GM06990 (cell line): ENCODE measurements around the gene CHAT.

Experiments used
- DNase-seq: peaks from one replicate; pipeline ENCODE4 v3.0.0-alpha.2; 2011; ENCODE audit not compliant: insufficient read length; ENCODE audit errors: extremely low read depth
- H3K27me3 ChIP-seq: replicated peaks from 2 replicates; pipeline ENCODE4 v1.6.0; 2011; ENCODE audit warnings: low read length; ENCODE audit not compliant: control insufficient read depth, insufficient read depth
- H3K36me3 ChIP-seq: 2 replicates; pipeline ENCODE4 v1.5.1; 2011; ENCODE audit warnings: low read length; ENCODE audit not compliant: control insufficient read depth, insufficient read depth
- H3K4me3 ChIP-seq: replicated peaks from 2 replicates; pipeline ENCODE4 v1.5.1; 2011; ENCODE audit warnings: low read depth, mild to moderate bottlenecking, control low read depth, low read length
- CTCF ChIP-seq: IDR thresholded peaks from 2 replicates; pipeline ENCODE4 v1.5.1; 2011; ENCODE audit warnings: low read length, control low read depth, mild to moderate bottlenecking, inconsistent platforms; ENCODE audit not compliant: insufficient read depth, poor library complexity, severe bottlenecking

CHAT gene

GRCh38 chr10:49650724-49651034 is 36.8 kb downstream of the CHAT start:
- Histone ChIP-seq H3K36me3 (no peaks in the 10 kb centered on the region), H3K27me3 (peaks cover 1% of the 10 kb centered on the region; the same call in 1 of the 2 replicates), H3K4me3 (no peak overlapping the region)
- TF ChIP-seq CTCF = no peak
- DNase-seq = no peak

GRCh38 chr10:49651039-49651835 is 37.4 kb downstream of the CHAT start:
- Histone ChIP-seq H3K36me3 (no peaks in the 10 kb centered on the region), H3K4me3 (no peak overlapping the region), H3K27me3 (peaks cover 1% of the 10 kb centered on the region; the same call in 1 of the 2 replicates)
- TF ChIP-seq CTCF = no peak
- no peak for DNase-seq

- Histone ChIP-seq H3K36me3 (no peaks in the 10 kb centered on the region), H3K27me3 (peaks cover 1% of the 10 kb centered on the region; the same call in 1 of the 2 replicates), H3K4me3 (no peak overlapping the region)
- TF ChIP-seq CTCF = no peak
- DNase-seq = no peak
Measured at GRCh38 chr10:49651917-49652316, 38.1 kb downstream of the CHAT start.

- H3K4me3 ChIP-seq = no peak overlapping the region
- no peak for DNase-seq
- TF ChIP-seq CTCF = no peak
- H3K36me3 ChIP-seq = no peaks in the 10 kb centered on the region
- peaks cover 1% of the 10 kb centered on the region; the same call in 1 of the 2 replicates for H3K27me3 ChIP-seq
Measured at GRCh38 chr10:49652421-49653272, 38.8 kb downstream of the CHAT start.

GRCh38 chr10:49653273-49653929 is 39.6 kb downstream of the CHAT start:
- Histone ChIP-seq H3K36me3 (no peaks in the 10 kb centered on the region), H3K4me3 (no peak overlapping the region), H3K27me3 (peaks cover 1% of the 10 kb centered on the region; the same call in 1 of the 2 replicates)
- DNase-seq = no peak
- TF ChIP-seq CTCF = no peak
